Lower leg skin (tissue), 4 donors: Measurements from ENCODE around the gene LRFN2. TPM values are rescaled to one million over a fixed set of nuclear protein-coding genes. Genes with fewer than 3 reads are reported as not detected.

Experiments used
- DNase-seq, 2 donors: peaks; one replicate each; pipeline ENCODE4 v3.0.0-alpha.2; 2019; ENCODE audit warnings: low spot score in 2 of 2
- H3K4me3 ChIP-seq: fragments of 200-600 bp; sonication (generic); 2 replicates; pipeline ENCODE4 v1.5.1; 2017; ENCODE audit warnings: mild to moderate bottlenecking, low read depth; ENCODE audit not compliant: poor library complexity, severe bottlenecking
- CTCF ChIP-seq, 3 donors: fragments of 450-650 bp; IDR thresholded peaks; one replicate each; pipeline ENCODE4 v1.5.1; 2016; ENCODE audit warnings: antibody characterized with exemption in 3 of 3, mild to moderate bottlenecking in 3 of 3, moderate library complexity in 2 of 3
- POLR2A ChIP-seq, 2 donors: fragments of 450-650 bp; IDR thresholded peaks; one replicate each; pipeline ENCODE4 v1.6.1; 2016 to 2017; ENCODE audit warnings: antibody characterized with exemption in 2 of 2, mild to moderate bottlenecking in 1 of 2, moderate library complexity in 1 of 2
- WGBS, 2 donors: methylation state at CpG; one replicate each; pipeline ENCODE4 v1.1.5; 2018; 5-methylcytosine and 5-hydroxymethylcytosine counted together
- intact Hi-C: fragments of 100-400 bp; cut with DNase I; formaldehyde crosslinking; loops from one replicate; pipeline ENCODE4 v1.15.0; 2023; ENCODE audit warnings: low total_unique reads
- total RNA-seq, 4 donors: library from RNA; depleted of rRNA; stranded (reverse); fragments of >200 nt; gene quantifications; one replicate each; pipeline ENCODE4 v1.1.0, GENCODE V29; 2016

LRFN2 gene
- total RNA-seq, 4 donors from 2014 or later, result 0.10 TPM; not detected in 3

GRCh38 chr6:40477246-40478126, 109.7 kb downstream of the LRFN2 start:
- no peak overlapping the region for H3K4me3 ChIP-seq
- no peak for DNase-seq
- TF ChIP-seq CTCF (IDR thresholded peaks at IDR 0.05) (no peak), POLR2A (IDR thresholded peaks at IDR 0.05) (no peak)
- intact Hi-C loops, result no loop called here
- WGBS, 2 donors, result 35 to 42% methylated on average over 18 to 19 of the region's 19 CpGs

GRCh38 chr6:40476673-40477072, 110.5 kb downstream of the LRFN2 start:
- WGBS, 2 donors, result 90 to 96% methylated on average over 6 of the region's 6 CpGs
- intact Hi-C loops, result no loop called here
- H3K4me3 ChIP-seq, result no peak overlapping the region
- no peak for DNase-seq
- TF ChIP-seq POLR2A (IDR thresholded peaks at IDR 0.05), result no peak
- TF ChIP-seq CTCF (IDR thresholded peaks at IDR 0.05), result no peak

GRCh38 chr6:40474937-40475336, 112.2 kb downstream of the LRFN2 start:
- no peak overlapping the region for H3K4me3 ChIP-seq
- intact Hi-C loops, result no loop called here
- DNase-seq, result no peak
- TF ChIP-seq POLR2A (IDR thresholded peaks at IDR 0.05), result no peak
- TF ChIP-seq CTCF (IDR thresholded peaks at IDR 0.05), result no peak
- WGBS, 2 donors, result 92 to 98% methylated on average over 3 of the region's 3 CpGs

- TF ChIP-seq CTCF (IDR thresholded peaks at IDR 0.05) (no peak), POLR2A (IDR thresholded peaks at IDR 0.05) (no peak)
- intact Hi-C loops, result no loop called here
- H3K4me3 ChIP-seq, result no peak overlapping the region
- no peak for DNase-seq
- WGBS, 2 donors, result 35 to 59% methylated on average over 6 of the region's 6 CpGs
Observed at GRCh38 chr6:40473026-40473425, 114.1 kb downstream of the LRFN2 start.

GRCh38 chr6:40472353-40472752, 114.8 kb downstream of the LRFN2 start:
- WGBS, 2 donors, result 16 to 21% methylated on average over 3 to 5 of the region's 5 CpGs
- no peak for DNase-seq
- H3K4me3 ChIP-seq, result no peak overlapping the region
- intact Hi-C loops, result no loop called here
- TF ChIP-seq POLR2A (IDR thresholded peaks at IDR 0.05) (no peak), CTCF (IDR thresholded peaks at IDR 0.05) (no peak)
